HEK293 (cell line): ENCODE data around the gene ATP5F1D.
A peak's percentile ranks its signal among the peaks of the same experiment; 100 is the strongest.

Experiments used
- MZF1 ChIP-seq: fragments of 450-650 bp; formaldehyde crosslinking; IDR thresholded peaks from 2 replicates; pipeline ENCODE4 v1.5.1; 2017; ENCODE audit warnings: missing biosample characterization, missing genetic modification characterization, borderline replicate concordance
- TCF7L2 ChIP-seq: IDR thresholded peaks from 2 replicates; pipeline ENCODE4 v1.6.1; 2011; ENCODE audit warnings: low read depth, mild to moderate bottlenecking, inconsistent platforms, low read length, moderate library complexity, borderline replicate concordance
- ZBTB26 ChIP-seq: fragments of 450-650 bp; formaldehyde crosslinking; optimal IDR thresholded peaks from 2 replicates; pipeline ENCODE3; 2016; ENCODE audit warnings: missing biosample characterization, mild to moderate bottlenecking, missing genetic modification characterization
- ZFHX2 ChIP-seq: fragments of 450-650 bp; formaldehyde crosslinking; conservative IDR thresholded peaks from 2 replicates; pipeline ENCODE4 v1.5.1; 2016; ENCODE audit warnings: missing biosample characterization, missing genetic modification characterization
- ZNF148 ChIP-seq: fragments of 450-650 bp; formaldehyde crosslinking; IDR thresholded peaks from 2 replicates; pipeline ENCODE4 v1.5.0; 2017; ENCODE audit warnings: missing biosample characterization, missing genetic modification characterization, borderline replicate concordance
- ZNF16 ChIP-seq: fragments of 450-650 bp; formaldehyde crosslinking; IDR thresholded peaks from 2 replicates; pipeline ENCODE4 v1.5.1; 2016; ENCODE audit warnings: low read depth, missing biosample characterization, missing genetic modification characterization
- ZNF174 ChIP-seq: fragments of 450-650 bp; formaldehyde crosslinking; IDR thresholded peaks from 2 replicates; pipeline ENCODE4 v1.5.0; 2017; ENCODE audit warnings: missing biosample characterization, mild to moderate bottlenecking, missing genetic modification characterization
- ZNF24 ChIP-seq: fragments of 450-650 bp; formaldehyde crosslinking; IDR thresholded peaks from 2 replicates; pipeline ENCODE4 v1.5.1; 2016; ENCODE audit warnings: missing biosample characterization, missing genetic modification characterization
- ZNF280C ChIP-seq: fragments of 450-650 bp; formaldehyde crosslinking; IDR thresholded peaks from 2 replicates; pipeline ENCODE4 v1.5.1; 2016; ENCODE audit warnings: missing biosample characterization, missing genetic modification characterization
- ZNF302 ChIP-seq: fragments of 450-650 bp; formaldehyde crosslinking; IDR thresholded peaks from 2 replicates; pipeline ENCODE4 v1.5.1; 2016; ENCODE audit warnings: missing biosample characterization, missing genetic modification characterization, low read depth
- ZNF518A ChIP-seq: fragments of 450-650 bp; formaldehyde crosslinking; conservative IDR thresholded peaks from 2 replicates; pipeline ENCODE4 v1.5.1; 2016; ENCODE audit warnings: low read depth, missing biosample characterization, missing genetic modification characterization
- ZNF521 ChIP-seq: fragments of 450-650 bp; formaldehyde crosslinking; IDR thresholded peaks from 2 replicates; pipeline ENCODE4 v1.5.1; 2017; ENCODE audit warnings: missing biosample characterization, mild to moderate bottlenecking, missing genetic modification characterization
- ZNF549 ChIP-seq: fragments of 450-650 bp; IDR thresholded peaks from 2 replicates; pipeline ENCODE4 v1.5.1; 2018; ENCODE audit warnings: missing biosample characterization, missing genetic modification characterization, mild to moderate bottlenecking, inconsistent platforms, moderate library complexity
- ZNF600 ChIP-seq: fragments of 450-650 bp; formaldehyde crosslinking; IDR thresholded peaks from 2 replicates; pipeline ENCODE4 v1.5.1; 2016; ENCODE audit warnings: missing biosample characterization, missing genetic modification characterization
- ZNF664 ChIP-seq: fragments of 450-650 bp; formaldehyde crosslinking; IDR thresholded peaks from 2 replicates; pipeline ENCODE4 v1.5.1; 2016; ENCODE audit warnings: missing biosample characterization, missing genetic modification characterization
- ZNF76 ChIP-seq: fragments of 450-650 bp; formaldehyde crosslinking; IDR thresholded peaks from 2 replicates; pipeline ENCODE4; 2016; ENCODE audit warnings: low read depth, missing biosample characterization, missing genetic modification characterization, borderline replicate concordance
- ZNF830 ChIP-seq: fragments of 450-650 bp; IDR thresholded peaks from 2 replicates; pipeline ENCODE4 v1.5.0; 2018; ENCODE audit warnings: missing biosample characterization, missing genetic modification characterization, low read depth, mild to moderate bottlenecking, moderate library complexity
- ZNF837 ChIP-seq: fragments of 450-650 bp; formaldehyde crosslinking; IDR thresholded peaks from 2 replicates; pipeline ENCODE4 v1.5.1; 2016; ENCODE audit warnings: missing biosample characterization, missing genetic modification characterization
- ZSCAN16 ChIP-seq: fragments of 450-650 bp; formaldehyde crosslinking; IDR thresholded peaks from 2 replicates; pipeline ENCODE4 v1.5.1; 2016; ENCODE audit warnings: missing biosample characterization, missing genetic modification characterization
- TF ChIP-seq, protein P1 (sequence below): fragments of 450-650 bp; formaldehyde crosslinking; IDR thresholded peaks from 2 replicates; pipeline ENCODE4 v1.5.1; 2016; ENCODE audit warnings: missing biosample characterization, missing genetic modification characterization
- TF ChIP-seq, protein P2 (sequence below): fragments of 450-650 bp; IDR thresholded peaks from 2 replicates; pipeline ENCODE4 v1.5.1; 2018; ENCODE audit warnings: missing biosample characterization, mild to moderate bottlenecking, missing genetic modification characterization
- TF ChIP-seq, protein P3 (sequence below): fragments of 450-650 bp; formaldehyde crosslinking; IDR thresholded peaks from 2 replicates; pipeline ENCODE4 v1.5.1; 2017; ENCODE audit warnings: missing biosample characterization, mild to moderate bottlenecking, missing genetic modification characterization, moderate library complexity

Gene ATP5F1D

DNA sequence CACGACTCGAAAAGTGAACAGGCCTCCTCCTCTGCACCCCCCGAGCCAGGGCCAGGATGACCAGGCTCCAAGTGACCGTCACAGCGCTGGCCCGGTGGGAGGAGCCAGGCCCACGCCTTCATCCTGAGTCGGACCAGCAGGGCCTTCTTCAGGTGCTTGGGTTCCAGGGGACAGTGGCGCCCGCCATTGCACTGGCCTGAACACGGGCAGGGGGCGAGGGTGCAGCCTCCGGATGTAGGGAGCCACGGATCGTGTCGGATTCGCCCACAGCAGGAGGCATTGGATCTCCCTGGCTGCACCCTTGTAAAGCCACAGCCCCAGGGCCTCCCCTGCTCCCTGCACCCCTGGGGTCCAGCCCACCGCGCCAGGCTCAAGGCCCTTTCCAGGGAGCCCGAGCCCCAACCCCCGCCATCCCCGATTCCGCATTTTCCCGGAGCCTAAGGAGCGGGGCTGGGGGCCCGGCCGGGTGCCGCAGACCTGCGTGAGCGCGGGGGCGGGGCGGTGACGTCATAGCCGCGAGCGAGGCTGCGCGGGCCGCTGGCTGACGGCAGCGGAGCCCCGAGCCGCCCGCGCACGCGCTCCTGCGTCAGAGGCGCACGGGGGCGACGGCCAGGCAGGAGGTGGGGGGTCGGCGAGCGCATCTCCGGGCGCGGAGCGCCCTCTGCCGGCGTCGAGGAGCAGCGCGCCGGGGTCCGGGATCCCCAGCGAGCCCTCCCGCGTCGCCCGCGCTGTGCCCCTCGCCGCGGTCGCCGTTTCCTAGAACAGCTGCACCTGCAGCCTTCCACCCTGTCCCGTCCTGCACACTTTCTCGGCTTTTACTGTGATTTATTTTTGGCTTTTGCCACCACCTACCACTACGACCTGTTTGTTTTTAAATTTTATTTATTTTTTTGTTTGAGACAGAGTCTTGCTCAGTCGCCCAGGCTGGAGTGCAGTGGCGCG, 1.5 kb upstream of the ATP5F1D start (continued):
- TF ChIP-seq ZNF280C (no peak), ZNF549 (tag by site-specific recombination) (no peak), ZNF174 (tag by site-specific recombination) (no peak), ZNF600 (peak; percentile 79), ZNF664 (no peak), ZNF518A (tag by site-specific recombination) (no peak), TCF7L2 (no peak), ZBTB26 (tag by site-specific recombination) (peak; percentile 61), MZF1 (tag by site-specific recombination) (no peak), ZNF521 (no peak), ZNF837 (tag by site-specific recombination) (no peak), ZNF76 (no peak), ZNF148 (tag by site-specific recombination) (no peak), ZSCAN16 (no peak), ZNF302 (no peak), ZNF24 (tag by site-specific recombination) (0 out of 2 replicates have a peak, but pooled peaks have one; percentile 39), ZNF16 (no peak), ZNF830 (tag by site-specific recombination) (no peak), ZFHX2 (tag by site-specific recombination) (peak; percentile 63)
- TF ChIP-seq, protein P1, sequence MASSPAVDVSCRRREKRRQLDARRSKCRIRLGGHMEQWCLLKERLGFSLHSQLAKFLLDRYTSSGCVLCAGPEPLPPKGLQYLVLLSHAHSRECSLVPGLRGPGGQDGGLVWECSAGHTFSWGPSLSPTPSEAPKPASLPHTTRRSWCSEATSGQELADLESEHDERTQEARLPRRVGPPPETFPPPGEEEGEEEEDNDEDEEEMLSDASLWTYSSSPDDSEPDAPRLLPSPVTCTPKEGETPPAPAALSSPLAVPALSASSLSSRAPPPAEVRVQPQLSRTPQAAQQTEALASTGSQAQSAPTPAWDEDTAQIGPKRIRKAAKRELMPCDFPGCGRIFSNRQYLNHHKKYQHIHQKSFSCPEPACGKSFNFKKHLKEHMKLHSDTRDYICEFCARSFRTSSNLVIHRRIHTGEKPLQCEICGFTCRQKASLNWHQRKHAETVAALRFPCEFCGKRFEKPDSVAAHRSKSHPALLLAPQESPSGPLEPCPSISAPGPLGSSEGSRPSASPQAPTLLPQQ (tag by site-specific recombination) = no peak
- TF ChIP-seq, protein P2, sequence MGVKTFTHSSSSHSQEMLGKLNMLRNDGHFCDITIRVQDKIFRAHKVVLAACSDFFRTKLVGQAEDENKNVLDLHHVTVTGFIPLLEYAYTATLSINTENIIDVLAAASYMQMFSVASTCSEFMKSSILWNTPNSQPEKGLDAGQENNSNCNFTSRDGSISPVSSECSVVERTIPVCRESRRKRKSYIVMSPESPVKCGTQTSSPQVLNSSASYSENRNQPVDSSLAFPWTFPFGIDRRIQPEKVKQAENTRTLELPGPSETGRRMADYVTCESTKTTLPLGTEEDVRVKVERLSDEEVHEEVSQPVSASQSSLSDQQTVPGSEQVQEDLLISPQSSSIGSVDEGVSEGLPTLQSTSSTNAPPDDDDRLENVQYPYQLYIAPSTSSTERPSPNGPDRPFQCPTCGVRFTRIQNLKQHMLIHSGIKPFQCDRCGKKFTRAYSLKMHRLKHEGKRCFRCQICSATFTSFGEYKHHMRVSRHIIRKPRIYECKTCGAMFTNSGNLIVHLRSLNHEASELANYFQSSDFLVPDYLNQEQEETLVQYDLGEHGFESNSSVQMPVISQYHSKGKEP (tag by site-specific recombination) = no peak; the same call in 1 of the 2 replicates
- TF ChIP-seq, protein P3, sequence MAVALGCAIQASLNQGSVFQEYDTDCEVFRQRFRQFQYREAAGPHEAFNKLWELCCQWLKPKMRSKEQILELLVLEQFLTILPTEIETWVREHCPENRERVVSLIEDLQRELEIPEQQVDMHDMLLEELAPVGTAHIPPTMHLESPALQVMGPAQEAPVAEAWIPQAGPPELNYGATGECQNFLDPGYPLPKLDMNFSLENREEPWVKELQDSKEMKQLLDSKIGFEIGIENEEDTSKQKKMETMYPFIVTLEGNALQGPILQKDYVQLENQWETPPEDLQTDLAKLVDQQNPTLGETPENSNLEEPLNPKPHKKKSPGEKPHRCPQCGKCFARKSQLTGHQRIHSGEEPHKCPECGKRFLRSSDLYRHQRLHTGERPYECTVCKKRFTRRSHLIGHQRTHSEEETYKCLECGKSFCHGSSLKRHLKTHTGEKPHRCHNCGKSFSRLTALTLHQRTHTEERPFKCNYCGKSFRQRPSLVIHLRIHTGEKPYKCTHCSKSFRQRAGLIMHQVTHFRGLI (tag by site-specific recombination) = no peak
